Measurements from ENCODE around the gene GIPC3. TPM values are rescaled to one million over a fixed set of nuclear protein-coding genes. Genes with fewer than 3 reads are reported as not detected.

Gene GIPC3
- total RNA-seq, 2 donors from 2014 or later, result 0.93 to 1.5 TPM

- no peak overlapping the region for H3K4me3 ChIP-seq (ENCODE audit: low read length)
- no peaks in the 10 kb centered on the region for H3K4me1 ChIP-seq (ENCODE audit: control insufficient read depth, insufficient read depth, low read length)
- no peaks in the 10 kb centered on the region for H3K27me3 ChIP-seq (ENCODE audit: control insufficient read depth, insufficient read depth, low read length, poor library complexity, severe bottlenecking)
- Mint-ChIP-seq H3K9me3 (no peaks in the 10 kb centered on the region), H3K4me1 (no peaks in the 10 kb centered on the region), H3K4me3 (no peak overlapping the region), H3K27me3 (ENCODE audit: insufficient read depth) (no peaks in the 10 kb centered on the region), H3K27ac (no peak overlapping the region), H3K36me3 (ENCODE audit: low read depth) (peaks cover 14% of the 10 kb centered on the region)
- no peak for TF ChIP-seq CTCF (conservative IDR thresholded peaks at IDR 0.05)
- no peak overlapping the region for H3K27ac ChIP-seq (ENCODE audit: low read depth, low read length)
- 94 to 96% methylated on average over 28 to 36 of the region's 36 CpGs for WGBS, 2 experiments (ENCODE audit: insufficient coverage in 1 of 2, insufficient read length in 1 of 2)
- no peak overlapping the region for H3K9ac ChIP-seq (ENCODE audit: extremely low read depth, low read length, poor library complexity, severe bottlenecking)
- peaks cover 14% of the 10 kb centered on the region for H3K36me3 ChIP-seq (ENCODE audit: control insufficient read depth, insufficient read depth, low read length)
- no peaks in the 10 kb centered on the region for H3K9me3 ChIP-seq (ENCODE audit: control insufficient read depth, low read length)
- no peak for DNase-seq
These were observed 37.5 kb upstream of the GIPC3 start for GRCh38 chr19:3547767-3548282.

GRCh38 chr19:3548606-3549005 lies 36.7 kb upstream of the GIPC3 start:
- no peaks in the 10 kb centered on the region for H3K9me3 ChIP-seq (ENCODE audit: control insufficient read depth, low read length)
- no peak overlapping the region for H3K4me3 ChIP-seq (ENCODE audit: low read length)
- H3K27ac Mint-ChIP-seq, result no peak overlapping the region
- H3K36me3 ChIP-seq (ENCODE audit: control insufficient read depth, insufficient read depth, low read length), result peaks cover 14% of the 10 kb centered on the region
- H3K4me3 Mint-ChIP-seq, result no peak overlapping the region
- H3K9me3 Mint-ChIP-seq, result no peaks in the 10 kb centered on the region
- no peak for DNase-seq
- H3K4me1 Mint-ChIP-seq, result no peaks in the 10 kb centered on the region
- no peak overlapping the region for H3K9ac ChIP-seq (ENCODE audit: extremely low read depth, low read length, poor library complexity, severe bottlenecking)
- WGBS, 2 experiments (ENCODE audit: insufficient coverage in 1 of 2, insufficient read length in 1 of 2), result 90 to 91% methylated on average over 14 of the region's 14 CpGs
- H3K4me1 ChIP-seq (ENCODE audit: control insufficient read depth, insufficient read depth, low read length), result no peaks in the 10 kb centered on the region
- H3K27me3 ChIP-seq (ENCODE audit: control insufficient read depth, insufficient read depth, low read length, poor library complexity, severe bottlenecking), result no peaks in the 10 kb centered on the region
- no peaks in the 10 kb centered on the region for H3K27me3 Mint-ChIP-seq (ENCODE audit: insufficient read depth)
- TF ChIP-seq CTCF (conservative IDR thresholded peaks at IDR 0.05), result no peak
- no peak overlapping the region for H3K27ac ChIP-seq (ENCODE audit: low read depth, low read length)
- H3K36me3 Mint-ChIP-seq (ENCODE audit: low read depth), result peaks cover 14% of the 10 kb centered on the region

GRCh38 chr19:3549816-3550215 lies 35.5 kb upstream of the GIPC3 start:
- Mint-ChIP-seq H3K9me3 (no peaks in the 10 kb centered on the region), H3K27ac (no peak overlapping the region), H3K36me3 (ENCODE audit: low read depth) (peaks cover 16% of the 10 kb centered on the region), H3K4me1 (no peaks in the 10 kb centered on the region), H3K27me3 (ENCODE audit: insufficient read depth) (no peaks in the 10 kb centered on the region), H3K4me3 (no peak overlapping the region)
- H3K27me3 ChIP-seq (ENCODE audit: control insufficient read depth, insufficient read depth, low read length, poor library complexity, severe bottlenecking), result no peaks in the 10 kb centered on the region
- no peak overlapping the region for H3K27ac ChIP-seq (ENCODE audit: low read depth, low read length)
- no peak for DNase-seq
- 91 to 95% methylated on average over 6 to 10 of the region's 10 CpGs for WGBS, 2 experiments (ENCODE audit: insufficient coverage in 1 of 2, insufficient read length in 1 of 2)
- peaks cover 14% of the 10 kb centered on the region for H3K36me3 ChIP-seq (ENCODE audit: control insufficient read depth, insufficient read depth, low read length)
- H3K9me3 ChIP-seq (ENCODE audit: control insufficient read depth, low read length), result no peaks in the 10 kb centered on the region
- H3K9ac ChIP-seq (ENCODE audit: extremely low read depth, low read length, poor library complexity, severe bottlenecking), result no peak overlapping the region
- no peaks in the 10 kb centered on the region for H3K4me1 ChIP-seq (ENCODE audit: control insufficient read depth, insufficient read depth, low read length)
- H3K4me3 ChIP-seq (ENCODE audit: low read length), result no peak overlapping the region
- TF ChIP-seq CTCF (conservative IDR thresholded peaks at IDR 0.05), result no peak

Data from endodermal cell (in vitro differentiated cells).